GM12878 (cell line): Measurements from ENCODE around the gene KIF20B. TPM values are rescaled to one million over a fixed set of nuclear protein-coding genes. Genes with fewer than 3 reads are reported as not detected.

Source experiments
- ATAC-seq: fragments of 200-7000 bp; cut with Tn5 transposase; 3 replicates; pipeline ENCODE4 v1.9.1; 2020; ENCODE audit warnings: mild to moderate bottlenecking, moderate library complexity
- BruUV-seq: library from RNA; stranded (reverse); fragments of 400-500 nt; replicated peaks from 2 replicates; lab custom pipeline; 2021; lab: Mats Ljungman, UMichigan
- CTCF ChIA-PET: fragments of 300-600 bp; sonication (Branson Sonifier 250); formaldehyde crosslinking; extraction: SDS; loops from one replicate; lab custom pipeline; 2021; ENCODE audit warnings: inconsistent platforms; lab: Yijun Ruan, JAX
- POLR2A ChIA-PET: fragments of 350-600 bp; formaldehyde crosslinking; extraction: SDS; loops from one replicate; lab custom pipeline; 2021; ENCODE audit warnings: inconsistent platforms; lab: Charles Lee
- RAD21 ChIA-PET: fragments of 300-600 bp; sonication (Branson Sonifier 250); formaldehyde crosslinking; loops from one replicate; lab custom pipeline; 2023; ENCODE audit warnings: antibody characterized with exemption; ENCODE audit not compliant: unreplicated experiment; lab: Charles Lee
- SMC1A ChIA-PET: fragments of 300-600 bp; sonication (Branson Sonifier 250); formaldehyde crosslinking; loops from one replicate; lab custom pipeline; 2023; ENCODE audit not compliant: unreplicated experiment, uncharacterized antibody; lab: Charles Lee
- DNase-seq: peaks from one replicate; pipeline ENCODE4 v3.0.0-alpha.2; 2011; ENCODE audit warnings: low read depth, low spot score
- FAIRE-seq: peaks from 3 replicates; lab custom pipeline; 2011; peaks lifted over from hg19 to GRCh38; lab: Jason Lieb, UNC
- H2AFZ ChIP-seq: 2 replicates; pipeline ENCODE4 v1.6.0; 2011; ENCODE audit warnings: low read depth, low read length, control low read depth; ENCODE audit not compliant: control insufficient read depth
- H3K27ac ChIP-seq: 2 replicates; pipeline ENCODE4 v1.5.1; 2011; ENCODE audit warnings: control low read depth; ENCODE audit not compliant: control insufficient read depth, insufficient read depth
- H3K27me3 ChIP-seq, 2 experiments: replicated peaks in 1 of 2; 2 replicates each; pipeline versions ENCODE4 v1.6.0 to v1.6.1; 2011; ENCODE audit warnings: low read length in 1 of 2; ENCODE audit not compliant: control insufficient read depth in 2 of 2, insufficient read depth in 2 of 2
- H3K36me3 ChIP-seq, 2 experiments: 2 replicates each; pipeline ENCODE4 v1.5.1; 2011; ENCODE audit warnings: low read length in 1 of 2; ENCODE audit not compliant: control insufficient read depth in 2 of 2, insufficient read depth in 2 of 2
- H3K4me1 ChIP-seq: 2 replicates; pipeline ENCODE4 v1.6.1; 2011; ENCODE audit warnings: mild to moderate bottlenecking, low read length, moderate library complexity, mixed read lengths; ENCODE audit not compliant: control insufficient read depth, insufficient read depth
- H3K4me2 ChIP-seq: 2 replicates; pipeline ENCODE4 v1.6.0; 2011; ENCODE audit warnings: control low read depth; ENCODE audit not compliant: control insufficient read depth, insufficient read depth
- H3K4me3 ChIP-seq: fragments of 200-600 bp; sonication (generic); 2 replicates; pipeline ENCODE4 v1.5.1; 2016
- H3K79me2 ChIP-seq: 2 replicates; pipeline ENCODE4 v1.6.0; 2011; ENCODE audit warnings: low read length; ENCODE audit not compliant: control insufficient read depth, insufficient read depth
- H3K9ac ChIP-seq: 2 replicates; pipeline ENCODE4 v1.8.0; 2011; ENCODE audit warnings: low read length, control low read depth, mixed read lengths; ENCODE audit not compliant: control insufficient read depth, insufficient read depth
- H3K9me3 ChIP-seq: replicated peaks from 3 replicates; pipeline ENCODE4 v1.5.1; 2011; ENCODE audit warnings: mild to moderate bottlenecking, low read length; ENCODE audit not compliant: control insufficient read depth, insufficient read depth
- H4K20me1 ChIP-seq: 2 replicates; pipeline ENCODE4 v1.6.0; 2011; ENCODE audit not compliant: control insufficient read depth, insufficient read depth
- CBX5 ChIP-seq: sonication (generic); IDR thresholded peaks from 2 replicates; pipeline ENCODE4 v1.6.1; 2016; ENCODE audit warnings: low read depth, moderate library complexity, mild to moderate bottlenecking, inconsistent platforms
- ETV6 ChIP-seq, 2 experiments: fragments of 450-650 bp in 1 of 2; IDR thresholded peaks in 1 of 2; conservative IDR thresholded peaks in 1 of 2; 2 replicates each; pipeline ENCODE4 v1.6.1; 2014; ENCODE audit warnings: antibody characterized with exemption in 1 of 2, borderline replicate concordance in 1 of 2, low read depth in 1 of 2, mild to moderate bottlenecking in 1 of 2, moderate library complexity in 1 of 2
- MLLT1 ChIP-seq: fragments of 450-650 bp; IDR thresholded peaks from 2 replicates; pipeline ENCODE4 v1.6.1; 2016; ENCODE audit warnings: mild to moderate bottlenecking
- MYC ChIP-seq: IDR thresholded peaks from 2 replicates; pipeline ENCODE4 v1.6.1; 2011; ENCODE audit warnings: mild to moderate bottlenecking, low read length, moderate library complexity, inconsistent platforms; ENCODE audit not compliant: insufficient read depth, insufficient replicate concordance, insufficient read length, severe bottlenecking
- POLR2AphosphoS2 ChIP-seq: IDR thresholded peaks from 2 replicates; pipeline ENCODE4 v1.6.1; 2011; ENCODE audit warnings: low read depth, mild to moderate bottlenecking, low read length, improper control_type of control experiment, moderate library complexity
- ZNF687 ChIP-seq: fragments of 450-650 bp; IDR thresholded peaks from 2 replicates; pipeline ENCODE4 v1.6.1; 2017; ENCODE audit warnings: mild to moderate bottlenecking, moderate library complexity
- ZSCAN29 ChIP-seq: fragments of 450-650 bp; IDR thresholded peaks from 2 replicates; pipeline ENCODE4 v1.6.1; 2017; ENCODE audit warnings: mild to moderate bottlenecking, moderate library complexity
- WGBS: methylation state at CpG from one replicate; pipeline ENCODE4 v1.1.6; 2016; ENCODE audit warnings: low lambda C conversion rate; ENCODE audit not compliant: insufficient replicate concordance, insufficient coverage; ENCODE audit errors: missing lambda C conversion rate; 5-methylcytosine and 5-hydroxymethylcytosine counted together
- in situ Hi-C: fragments of 300-500 bp; cut with MboI; formaldehyde crosslinking; loops from 9 replicates; pipeline ENCODE4 v1.14.3; 2018; ENCODE audit warnings: mixed read lengths
- intact Hi-C: fragments of 100-400 bp; cut with micrococcal nuclease; formaldehyde crosslinking; loops from one replicate; pipeline ENCODE4 v1.14.2; 2022; ENCODE audit not compliant: unreplicated experiment
- polyA plus RNA-seq, 11 experiments: library from polyadenylated mRNA; depleted of rRNA in 4 of 11; unstranded in 6 of 11; stranded (reverse) in 5 of 11; fragments of >200 nt; fragmentation: Nextera tagmentation in 4 of 11; fragmentation: Illumina TruSeq in 1 of 11; extraction: Ambion mirVana in 4 of 11; extraction: Trizol in 1 of 11; gene quantifications; 1 replicate in 1 of 11; 2 replicates in 10 of 11; pipeline versions ENCODE4 v1.2.1 to v1.2.3, GENCODE V29; 2011 to 2016; ENCODE audit warnings: inconsistent platforms in 2 of 11, missing spikeins in 2 of 11, low read depth in 1 of 11
- total RNA-seq, 4 experiments: library from RNA; depleted of rRNA in 3 of 4; stranded (reverse); fragments of >200 nt in 3 of 4; fragmentation: Illumina TruSeq in 1 of 4; extraction: Trizol in 1 of 4; gene quantifications; 2 replicates each; pipeline versions ENCODE4 v1.2.1 to v1.2.3, GENCODE V29; 2013 to 2021

Gene KIF20B
- total and polyA plus RNA-seq, 10 of the 15 experiments (the other 5 are each of a cell fraction or from before 2014, with no cell fraction given) = 15.6 to 67.7 (median 44.3) TPM

GRCh38 chr10:89683883-89684282 is 17.5 kb upstream of the KIF20B start:
- RAD21 ChIA-PET = interaction anchor here (1.4 kb wide), 1 partner anchor 18 kb away, joined by 4 read pairs; the partner anchor contains the start of gene KIF20B
- no peak for TF ChIP-seq ZSCAN29
- no peak for TF ChIP-seq POLR2AphosphoS2
- no peak for TF ChIP-seq ZNF687
- no peak for TF ChIP-seq ETV6 (conservative IDR thresholded peaks at IDR 0.05 in 1 of 2, IDR thresholded peaks at IDR 0.05 in 1 of 2; ENCODE audit: borderline replicate concordance in 1 of 2, low read depth in 1 of 2)
- no peak for TF ChIP-seq CBX5
- TF ChIP-seq MLLT1 = no peak
- no peak for TF ChIP-seq MYC
- intact Hi-C loops (no loop called here), in situ Hi-C loops (no loop called here)
- CTCF ChIA-PET = interaction anchor here (0.8 to 2.5 kb wide), 4 partner anchors 8 to 17 kb away, joined by 3 to 6 read pairs (median 3); partner anchors contain the start of gene KIF20B
- no TSS peak for BruUV-seq
- 14% methylated on average over 5 of the region's 5 CpGs for WGBS
- no peaks in the 10 kb centered on the region for H3K79me2 ChIP-seq
- no peaks in the 10 kb centered on the region for H3K27me3 ChIP-seq
- no peaks in the 10 kb centered on the region for H4K20me1 ChIP-seq
- no peaks in the 10 kb centered on the region for H3K4me1 ChIP-seq
- SMC1A ChIA-PET = interaction anchor here (1.0 to 1.4 kb wide), 2 partner anchors 9 to 13 kb away, joined by 3 read pairs; no protein-coding TSS in a partner anchor
- H3K4me3 ChIP-seq = no peak overlapping the region
- H3K9ac ChIP-seq = no peak overlapping the region
- no peak overlapping the region for H3K27ac ChIP-seq
- no peak for FAIRE-seq
- no peak for DNase-seq
- ATAC-seq = no peak
- H2AFZ ChIP-seq = no peak overlapping the region
- no peaks in the 10 kb centered on the region for H3K36me3 ChIP-seq
- POLR2A ChIA-PET = interaction anchor here (0.9 to 1.1 kb wide), 2 partner anchors 12 to 17 kb away, joined by 3 to 4 read pairs; partner anchors contain the start of gene KIF20B
- no peak overlapping the region for H3K4me2 ChIP-seq
- H3K9me3 ChIP-seq = no peaks in the 10 kb centered on the region
